WTC11 (cell line): ENCODE results near the gene SLC30A2. TPM values are rescaled to one million over a fixed set of nuclear protein-coding genes. Genes with fewer than 3 reads are reported as not detected.

Source experiments
- ATAC-seq: fragments of 200-7000 bp; cut with Tn5 transposase; 2 replicates; pipeline ENCODE4 v1.10.0; 2021; ENCODE audit warnings: mild to moderate bottlenecking, moderate library complexity
- CTCF ChIA-PET: fragments of 300-600 bp; sonication (Branson Sonifier 250); formaldehyde crosslinking; loops from one replicate; lab custom pipeline; 2021; ENCODE audit warnings: antibody characterized with exemption; lab: Charles Lee
- POLR2A ChIA-PET: fragments of 350-600 bp; sonication (Branson Sonifier 250); formaldehyde crosslinking; loops from one replicate; lab custom pipeline; 2021; ENCODE audit warnings: antibody characterized with exemption; lab: Charles Lee
- DNase-seq: peaks from one replicate; pipeline ENCODE4 v3.0.0; 2021; ENCODE audit warnings: low spot score
- H3K27ac Mint-ChIP-seq: 2 replicates; pipeline ENCODE4 v1.8.0; 2021; ENCODE audit warnings: mixed read lengths
- H3K27me3 Mint-ChIP-seq: 2 replicates; pipeline ENCODE4 v1.8.0; 2021; ENCODE audit warnings: low read depth, mild to moderate bottlenecking, moderate library complexity, mixed read lengths
- H3K36me3 Mint-ChIP-seq: 2 replicates; pipeline ENCODE4 v1.8.0; 2021; ENCODE audit warnings: mixed read lengths
- H3K4me1 Mint-ChIP-seq: 2 replicates; pipeline ENCODE4 v1.8.0; 2022; ENCODE audit warnings: mixed read lengths
- H3K4me3 Mint-ChIP-seq: 2 replicates; pipeline ENCODE4 v1.8.0; 2021; ENCODE audit warnings: mild to moderate bottlenecking, moderate library complexity, mixed read lengths
- H3K9me3 Mint-ChIP-seq: 2 replicates; pipeline ENCODE4 v1.8.0; 2021; ENCODE audit warnings: mixed read lengths
- CTCF ChIP-seq: fragments of 200-600 bp; IDR thresholded peaks from 2 replicates; pipeline ENCODE4 v1.8.0; 2022; ENCODE audit warnings: antibody characterized with exemption
- E2F5 ChIP-seq: sonication (generic); formaldehyde crosslinking; IDR thresholded peaks from 2 replicates; pipeline ENCODE4 v1.8.1; 2022; ENCODE audit warnings: mild to moderate bottlenecking, moderate library complexity, missing genetic modification reagents
- ERG ChIP-seq: fragments of 250-450 bp; sonication (Bioruptor Pico); IDR thresholded peaks from 2 replicates; pipeline ENCODE4 v1.8.0; 2021; ENCODE audit warnings: mild to moderate bottlenecking
- ESRRA ChIP-seq: sonication (generic); formaldehyde crosslinking; IDR thresholded peaks from 2 replicates; pipeline ENCODE4 v1.8.1; 2022; ENCODE audit warnings: mild to moderate bottlenecking, missing genetic modification reagents, borderline replicate concordance
- FOXP1 ChIP-seq: sonication (generic); formaldehyde crosslinking; IDR thresholded peaks from 2 replicates; pipeline ENCODE4 v1.8.0; 2022; ENCODE audit warnings: missing genetic modification reagents, mild to moderate bottlenecking, moderate library complexity, borderline replicate concordance
- GTF2I ChIP-seq: fragments of 250-450 bp; sonication (Bioruptor Pico); conservative IDR thresholded peaks from 2 replicates; pipeline ENCODE4 v1.4.0; 2021; ENCODE audit warnings: mild to moderate bottlenecking
- IRF1 ChIP-seq: sonication (generic); formaldehyde crosslinking; IDR thresholded peaks from 2 replicates; pipeline ENCODE4 v1.8.0; 2023; ENCODE audit warnings: missing genetic modification reagents
- MXD4 ChIP-seq: fragments of 250-450 bp; sonication (Bioruptor Pico); IDR thresholded peaks from 2 replicates; pipeline ENCODE4 v1.8.0; 2021; ENCODE audit warnings: mild to moderate bottlenecking, moderate library complexity, borderline replicate concordance
- MYBL2 ChIP-seq: sonication (generic); formaldehyde crosslinking; IDR thresholded peaks from 2 replicates; pipeline ENCODE4 v1.8.1; 2023; ENCODE audit warnings: mild to moderate bottlenecking, moderate library complexity, missing genetic modification reagents
- PREB ChIP-seq: sonication (generic); formaldehyde crosslinking; IDR thresholded peaks from 2 replicates; pipeline ENCODE4 v1.8.1; 2022; ENCODE audit warnings: mild to moderate bottlenecking, missing genetic modification reagents, moderate library complexity, borderline replicate concordance
- RELA ChIP-seq: sonication (generic); formaldehyde crosslinking; IDR thresholded peaks from 2 replicates; pipeline ENCODE4 v1.8.1; 2022; ENCODE audit warnings: missing genetic modification reagents, mild to moderate bottlenecking, borderline replicate concordance
- SOX15 ChIP-seq: fragments of 250-450 bp; sonication (Bioruptor Pico); IDR thresholded peaks from 2 replicates; pipeline ENCODE4 v1.9.0; 2021; ENCODE audit warnings: mild to moderate bottlenecking
- TEAD1 ChIP-seq: sonication (generic); formaldehyde crosslinking; IDR thresholded peaks from 2 replicates; pipeline ENCODE4 v1.8.0; 2022; ENCODE audit warnings: mild to moderate bottlenecking, missing genetic modification reagents
- USF2 ChIP-seq: sonication (generic); formaldehyde crosslinking; IDR thresholded peaks from 2 replicates; pipeline ENCODE4 v1.8.1; 2023; ENCODE audit warnings: mild to moderate bottlenecking, missing genetic modification reagents, moderate library complexity
- ZNF121 ChIP-seq: sonication (generic); formaldehyde crosslinking; IDR thresholded peaks from 2 replicates; pipeline ENCODE4 v1.8.0; 2023; ENCODE audit warnings: missing genetic modification reagents
- ZNF396 ChIP-seq: fragments of 250-450 bp; sonication (Bioruptor Pico); IDR thresholded peaks from 2 replicates; pipeline ENCODE4 v1.8.0; 2021; ENCODE audit warnings: mild to moderate bottlenecking, moderate library complexity, borderline replicate concordance
- ZNF416 ChIP-seq: fragments of 250-450 bp; sonication (Bioruptor Pico); IDR thresholded peaks from 2 replicates; pipeline ENCODE4 v1.9.0; 2021; ENCODE audit warnings: mild to moderate bottlenecking, inconsistent platforms
- ZNF671 ChIP-seq: fragments of 250-450 bp; sonication (Bioruptor Pico); IDR thresholded peaks from 2 replicates; pipeline ENCODE4 v1.8.0; 2021; ENCODE audit warnings: mild to moderate bottlenecking
- total RNA-seq: library from RNA; stranded (reverse); gene quantifications from 3 replicates; pipeline ENCODE4 v1.2.3, GENCODE V29; 2021

SLC30A2 gene
- total RNA-seq, 1 experiment from 2014 or later = 0.15 TPM

GRCh38 chr1:26010825-26011224, 35.1 kb downstream of the SLC30A2 start:
- Mint-ChIP-seq H3K4me3 (no peak overlapping the region), H3K27me3 (no peaks in the 10 kb centered on the region), H3K9me3 (no peaks in the 10 kb centered on the region), H3K4me1 (peaks cover 22% of the 10 kb centered on the region), H3K36me3 (no peaks in the 10 kb centered on the region), H3K27ac (peak overlapping the region; percentile 29)
- CTCF ChIA-PET = interaction anchor here (0.6 to 4.5 kb wide), 25 partner anchors 9 to 467 kb away, joined by 3 to 58 read pairs (median 3); partner anchors contain the start of genes CATSPER4, CEP85, EXTL1 and LDLRAP1
- POLR2A ChIA-PET = interaction anchor here (0.6 to 1.0 kb wide), 2 partner anchors 118 to 1164 kb away, joined by 3 to 5 read pairs; no protein-coding TSS in a partner anchor
- peak; percentile 57; the same call in 1 of the 2 replicates for TF ChIP-seq ZNF121 (CRISPR knock-in tag)
- TF ChIP-seq PREB (CRISPR knock-in tag) = no peak
- DNase-seq = no peak
- peak; percentile 92 for ATAC-seq

GRCh38 chr1:26009796-26010447, 36.0 kb downstream of the SLC30A2 start:
- H3K36me3 Mint-ChIP-seq = no peaks in the 10 kb centered on the region
- H3K9me3 Mint-ChIP-seq = no peaks in the 10 kb centered on the region
- ChIA-PET CTCF (interaction anchor here (0.6 to 4.5 kb wide), 14 partner anchors 8 to 467 kb away, joined by 3 to 58 read pairs (median 6); partner anchors contain the start of genes LDLRAP1 and PAFAH2), POLR2A (no interaction called here)
- H3K27ac Mint-ChIP-seq = no peak overlapping the region
- DNase-seq = peak; percentile 45
- H3K27me3 Mint-ChIP-seq = no peaks in the 10 kb centered on the region; the same call in 1 of the 2 replicates
- H3K4me3 Mint-ChIP-seq = no peak overlapping the region
- no peak for TF ChIP-seq ERG (CRISPR knock-in tag)
- TF ChIP-seq ZNF416 (CRISPR knock-in tag) = no peak
- TF ChIP-seq RELA (CRISPR knock-in tag) = no peak
- TF ChIP-seq ZNF396 (CRISPR knock-in tag) = no peak
- TF ChIP-seq FOXP1 = no peak
- peak; percentile 72 for ATAC-seq
- peaks cover 22% of the 10 kb centered on the region for H3K4me1 Mint-ChIP-seq

GRCh38 chr1:26006710-26007109, 39.2 kb downstream of the SLC30A2 start:
- H3K36me3 Mint-ChIP-seq = no peaks in the 10 kb centered on the region
- ATAC-seq (no peak), DNase-seq (no peak)
- POLR2A ChIA-PET = no interaction called here
- H3K4me3 Mint-ChIP-seq = no peak overlapping the region
- H3K27me3 Mint-ChIP-seq = no peaks in the 10 kb centered on the region; the same call in 1 of the 2 replicates
- CTCF ChIA-PET = no interaction called here
- TF ChIP-seq CTCF = no peak
- H3K4me1 Mint-ChIP-seq = peaks cover 25% of the 10 kb centered on the region
- H3K9me3 Mint-ChIP-seq = no peaks in the 10 kb centered on the region
- H3K27ac Mint-ChIP-seq = no peak overlapping the region

- ChIA-PET POLR2A (no interaction called here), CTCF (interaction anchor here (1.0 to 3.1 kb wide), 5 partner anchors 12 to 110 kb away, joined by 3 to 23 read pairs (median 8); no protein-coding TSS in a partner anchor)
- no peak for DNase-seq
- no peaks in the 10 kb centered on the region for H3K36me3 Mint-ChIP-seq
- peaks cover 15% of the 10 kb centered on the region for H3K4me1 Mint-ChIP-seq
- no peaks in the 10 kb centered on the region; the same call in 1 of the 2 replicates for H3K27me3 Mint-ChIP-seq
- no peak for TF ChIP-seq ZNF396 (CRISPR knock-in tag)
- TF ChIP-seq ZNF671 = no peak
- no peak for TF ChIP-seq E2F5 (CRISPR knock-in tag)
- no peak for TF ChIP-seq PREB (CRISPR knock-in tag)
- no peak for TF ChIP-seq GTF2I (CRISPR knock-in tag)
- no peak for TF ChIP-seq TEAD1 (CRISPR knock-in tag)
- no peak for TF ChIP-seq SOX15
- TF ChIP-seq ESRRA (CRISPR knock-in tag) = no peak
- no peak for TF ChIP-seq FOXP1
- no peak for TF ChIP-seq IRF1 (CRISPR knock-in tag)
- TF ChIP-seq MYBL2 = no peak
- TF ChIP-seq USF2 (CRISPR knock-in tag) = no peak
- TF ChIP-seq MXD4 = no peak
- no peak for TF ChIP-seq RELA (CRISPR knock-in tag)
- H3K27ac Mint-ChIP-seq = no peak overlapping the region
- no peak for ATAC-seq
- no peak overlapping the region for H3K4me3 Mint-ChIP-seq
- no peaks in the 10 kb centered on the region for H3K9me3 Mint-ChIP-seq
Observed at GRCh38 chr1:26005434-26006105, 40.3 kb downstream of the SLC30A2 start.
